Measurements from ENCODE around the gene SLC43A3.

DNA sequence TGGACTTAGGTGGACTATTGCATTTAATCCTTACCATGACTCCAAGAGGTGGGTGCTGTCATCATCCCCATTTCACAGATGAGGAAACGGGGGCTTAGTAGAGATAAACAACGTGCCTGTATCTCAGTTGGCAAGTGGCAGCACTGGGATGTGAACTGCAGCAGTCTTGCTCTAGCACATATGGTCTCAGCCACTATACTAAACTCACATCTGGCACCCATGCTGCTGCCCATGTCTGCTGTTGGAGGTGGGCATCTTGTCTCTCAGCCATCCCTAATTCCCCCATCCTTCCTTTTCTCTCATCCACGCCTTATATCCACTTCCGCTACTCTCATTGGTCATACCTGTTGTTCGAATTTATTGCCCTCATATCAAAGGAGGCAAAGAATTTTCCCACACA, 49.8 kb downstream of the SLC43A3 start:
- TF ChIP-seq, protein P1, sequence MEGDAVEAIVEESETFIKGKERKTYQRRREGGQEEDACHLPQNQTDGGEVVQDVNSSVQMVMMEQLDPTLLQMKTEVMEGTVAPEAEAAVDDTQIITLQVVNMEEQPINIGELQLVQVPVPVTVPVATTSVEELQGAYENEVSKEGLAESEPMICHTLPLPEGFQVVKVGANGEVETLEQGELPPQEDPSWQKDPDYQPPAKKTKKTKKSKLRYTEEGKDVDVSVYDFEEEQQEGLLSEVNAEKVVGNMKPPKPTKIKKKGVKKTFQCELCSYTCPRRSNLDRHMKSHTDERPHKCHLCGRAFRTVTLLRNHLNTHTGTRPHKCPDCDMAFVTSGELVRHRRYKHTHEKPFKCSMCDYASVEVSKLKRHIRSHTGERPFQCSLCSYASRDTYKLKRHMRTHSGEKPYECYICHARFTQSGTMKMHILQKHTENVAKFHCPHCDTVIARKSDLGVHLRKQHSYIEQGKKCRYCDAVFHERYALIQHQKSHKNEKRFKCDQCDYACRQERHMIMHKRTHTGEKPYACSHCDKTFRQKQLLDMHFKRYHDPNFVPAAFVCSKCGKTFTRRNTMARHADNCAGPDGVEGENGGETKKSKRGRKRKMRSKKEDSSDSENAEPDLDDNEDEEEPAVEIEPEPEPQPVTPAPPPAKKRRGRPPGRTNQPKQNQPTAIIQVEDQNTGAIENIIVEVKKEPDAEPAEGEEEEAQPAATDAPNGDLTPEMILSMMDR (IDR thresholded peaks at IDR 0.05; ENCODE audit: low read depth, low read length, poor library complexity, severe bottlenecking): no peak
- TF ChIP-seq EZH2phosphoT487 (IDR thresholded peaks at IDR 0.05; ENCODE audit: borderline replicate concordance, low read length): no peak

Measured in DOHH2 (cell line).